ENCODE data around the gene ZSCAN22. TPM values are rescaled to one million over a fixed set of nuclear protein-coding genes. Genes with fewer than 3 reads are reported as not detected.
A peak's percentile ranks its signal among the peaks of the same experiment; 100 is the strongest.

Gene ZSCAN22
- polyA plus RNA-seq, 1 donor from 2014 or later, result 1.6 TPM

GRCh38 chr19:58387338-58388174, 60.8 kb downstream of the ZSCAN22 start:
- Histone ChIP-seq H3K79me2 (replicated peaks; ENCODE audit: insufficient read depth, low read length) (peaks cover 20% of the 10 kb centered on the region), H4K20me1 (ENCODE audit: insufficient read depth) (no peaks in the 10 kb centered on the region)
- TF ChIP-seq POLR2AphosphoS5 (IDR thresholded peaks at IDR 0.05) (no peak), CTCF (IDR thresholded peaks at IDR 0.05; ENCODE audit: poor library complexity, severe bottlenecking) (peak; percentile 29), RAD21 (conservative IDR thresholded peaks at IDR 0.05) (no peak), TAF1 (IDR thresholded peaks at IDR 0.05; ENCODE audit: low read depth) (no peak), EZH2 (IDR thresholded peaks at IDR 0.05; ENCODE audit: borderline replicate concordance, insufficient read depth, low read length, poor library complexity, severe bottlenecking) (no peak), EP300 (conservative IDR thresholded peaks at IDR 0.05; ENCODE audit: poor library complexity, severe bottlenecking) (no peak)

GRCh38 chr19:58388175-58388526, 61.4 kb downstream of the ZSCAN22 start:
- no peaks in the 10 kb centered on the region for H3K9me3 ChIP-seq (ENCODE audit: low read length)
- H3K9ac ChIP-seq (ENCODE audit: low read length), result peak overlapping the region; percentile 92
- H3K79me2 ChIP-seq (replicated peaks; ENCODE audit: insufficient read depth, low read length), result peaks cover 20% of the 10 kb centered on the region
- peak overlapping the region; percentile 89 for H3K4me2 ChIP-seq (ENCODE audit: low read length)
- H3F3A ChIP-seq (ENCODE audit: insufficient read depth, low read length, poor library complexity, severe bottlenecking), result peaks cover 4% of the 10 kb centered on the region
- H3K27ac ChIP-seq (ENCODE audit: low read length), result peak overlapping the region; percentile 95
- TF ChIP-seq CTCF (IDR thresholded peaks at IDR 0.05; ENCODE audit: poor library complexity, severe bottlenecking), result no peak
- TF ChIP-seq EZH2 (IDR thresholded peaks at IDR 0.05; ENCODE audit: borderline replicate concordance, insufficient read depth, low read length, poor library complexity, severe bottlenecking), result no peak
- TF ChIP-seq RAD21 (conservative IDR thresholded peaks at IDR 0.05), result no peak
- TF ChIP-seq EP300 (conservative IDR thresholded peaks at IDR 0.05; ENCODE audit: poor library complexity, severe bottlenecking), result no peak
- TF ChIP-seq SMC3 (conservative IDR thresholded peaks at IDR 0.05; ENCODE audit: poor library complexity), result no peak
- TF ChIP-seq TAF1 (IDR thresholded peaks at IDR 0.05; ENCODE audit: low read depth), result no peak
- no peak for TF ChIP-seq MXI1 (conservative IDR thresholded peaks at IDR 0.05; ENCODE audit: poor library complexity, severe bottlenecking)
- no peak for TF ChIP-seq POLR2AphosphoS5 (IDR thresholded peaks at IDR 0.05)
- no peak for TF ChIP-seq REST (IDR thresholded peaks at IDR 0.05; ENCODE audit: borderline replicate concordance)
- H4K20me1 ChIP-seq (ENCODE audit: insufficient read depth), result no peaks in the 10 kb centered on the region
- peak overlapping the region; percentile 77 for H3K4me3 ChIP-seq (ENCODE audit: low read length)
- no peaks in the 10 kb centered on the region for H3K9me2 ChIP-seq (ENCODE audit: insufficient read depth, low read length)
- H3K36me3 ChIP-seq (ENCODE audit: insufficient read depth, low read length), result no peaks in the 10 kb centered on the region
- H2AFZ ChIP-seq (ENCODE audit: low read depth, low read length), result no peak overlapping the region
- no peaks in the 10 kb centered on the region for H3K27me3 ChIP-seq (ENCODE audit: insufficient read depth, low read depth, low read length)

More at GRCh38 chr19:58387338-58388174, 60.8 kb downstream of the ZSCAN22 start:
- H2AFZ ChIP-seq (ENCODE audit: low read depth, low read length), result no peak overlapping the region
- peak overlapping the region; percentile 95 for H3K27ac ChIP-seq (ENCODE audit: low read length)
- peaks cover 4% of the 10 kb centered on the region for H3F3A ChIP-seq (ENCODE audit: insufficient read depth, low read length, poor library complexity, severe bottlenecking)
- H3K9me2 ChIP-seq (ENCODE audit: insufficient read depth, low read length), result no peaks in the 10 kb centered on the region
- peak overlapping the region; percentile 92 for H3K9ac ChIP-seq (ENCODE audit: low read length)
- H3K4me2 ChIP-seq (ENCODE audit: low read length), result peak overlapping the region; percentile 89
- H3K36me3 ChIP-seq (ENCODE audit: insufficient read depth, low read length), result no peaks in the 10 kb centered on the region
- no peaks in the 10 kb centered on the region for H3K9me3 ChIP-seq (ENCODE audit: low read length)
- H3K27me3 ChIP-seq (ENCODE audit: insufficient read depth, low read depth, low read length), result no peaks in the 10 kb centered on the region
- H3K4me3 ChIP-seq (ENCODE audit: low read length), result peak overlapping the region; percentile 77

Measured in neural cell (in vitro differentiated cells).